Sigmoid colon (tissue), 4 donors: ENCODE results near the gene TMEM132D.

ENCODE experiments used
- CTCF ChIP-seq, 4 experiments: fragments of 450-650 bp in 3 of 4; fragments of 200-600 bp in 1 of 4; IDR thresholded peaks; one replicate each; pipeline ENCODE4 v1.5.1; 2016 to 2019; ENCODE audit warnings: antibody characterized with exemption in 4 of 4, mild to moderate bottlenecking in 3 of 4, moderate library complexity in 2 of 4
- POLR2AphosphoS5 ChIP-seq, 4 donors: sonication (generic); formaldehyde crosslinking; IDR thresholded peaks; one replicate each; pipeline ENCODE4 v1.6.1; 2017; ENCODE audit warnings: antibody characterized with exemption in 4 of 4

GRCh38 chr12:129551441-129551840 is 352.4 kb downstream of the TMEM132D start:
- TF ChIP-seq POLR2AphosphoS5 (IDR thresholded peaks at IDR 0.05) (no peak), CTCF (IDR thresholded peaks at IDR 0.05) (no peak)
